OCI-LY3 (cell line): ENCODE data around the gene EXOC1.

Source experiments
- CTCF ChIP-seq: fragments of 200-600, 300-600 bp; sonication (generic); IDR thresholded peaks from 2 replicates; pipeline ENCODE4 v1.5.1; 2014; ENCODE audit warnings: antibody characterized with exemption, low read length, low read depth
- EZH2phosphoT487 ChIP-seq: fragments of 200-600 bp; shearing (Covaris generic); IDR thresholded peaks from 2 replicates; pipeline ENCODE4 v1.6.1; 2018; ENCODE audit warnings: antibody characterized with exemption, mixed run types, low read depth

GRCh38 chr4:55854129-55854528 lies 681 bp downstream of the EXOC1 start:
- no peak for TF ChIP-seq CTCF
- no peak for TF ChIP-seq EZH2phosphoT487
